GM15510 (cell line): Measurements from ENCODE around the gene CTSA.

Experiments used
- POLR2A ChIP-seq: IDR thresholded peaks from 3 replicates; pipeline ENCODE4 v1.6.1; 2011; ENCODE audit warnings: borderline replicate concordance; ENCODE audit not compliant: insufficient read length; ENCODE audit errors: extremely low read depth

CTSA gene

GRCh38 chr20:45882469-45883099, 8.6 kb upstream of the CTSA start:
- no peak for TF ChIP-seq POLR2A

- TF ChIP-seq POLR2A: no peak
These were observed 8.1 kb upstream of the CTSA start for GRCh38 chr20:45883100-45883469.

DNA sequence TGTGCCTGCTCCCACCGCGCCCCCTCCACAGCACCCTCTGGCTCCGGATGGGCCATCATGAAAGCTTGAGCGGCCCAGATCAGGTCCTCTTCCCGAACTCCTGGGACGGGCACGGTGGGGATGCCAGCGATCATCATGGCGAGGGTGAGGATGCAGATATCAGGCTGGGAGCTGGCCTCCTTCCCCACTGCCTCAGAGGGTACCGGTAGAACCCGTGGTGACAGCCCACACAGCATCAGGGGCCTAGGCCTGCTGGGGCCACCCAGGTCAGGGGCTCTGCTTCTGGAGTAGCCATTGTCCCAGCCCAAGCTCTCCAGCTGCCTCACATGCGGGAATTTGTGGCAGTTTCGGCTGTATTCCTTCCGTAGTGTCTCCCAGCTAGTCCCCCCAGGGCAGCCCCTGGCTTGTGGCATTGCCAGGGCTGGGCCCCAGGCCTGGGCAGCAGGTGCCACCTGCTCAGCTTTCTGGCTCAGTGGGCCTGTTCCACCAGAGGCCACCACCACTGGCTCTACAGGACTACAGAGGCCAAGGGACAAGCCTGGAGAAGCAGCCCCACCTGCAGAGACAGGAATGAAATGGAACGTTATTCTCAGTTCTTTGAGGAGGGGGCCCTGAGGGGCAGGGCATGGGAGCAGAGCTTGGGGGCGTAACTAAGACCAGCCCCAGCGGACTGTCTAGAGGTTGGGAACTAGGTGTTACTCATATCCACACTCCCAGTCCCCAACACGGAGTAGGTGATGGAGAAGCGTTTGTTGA, 4.4 kb upstream of the CTSA start:
- TF ChIP-seq POLR2A: no peak

DNA sequence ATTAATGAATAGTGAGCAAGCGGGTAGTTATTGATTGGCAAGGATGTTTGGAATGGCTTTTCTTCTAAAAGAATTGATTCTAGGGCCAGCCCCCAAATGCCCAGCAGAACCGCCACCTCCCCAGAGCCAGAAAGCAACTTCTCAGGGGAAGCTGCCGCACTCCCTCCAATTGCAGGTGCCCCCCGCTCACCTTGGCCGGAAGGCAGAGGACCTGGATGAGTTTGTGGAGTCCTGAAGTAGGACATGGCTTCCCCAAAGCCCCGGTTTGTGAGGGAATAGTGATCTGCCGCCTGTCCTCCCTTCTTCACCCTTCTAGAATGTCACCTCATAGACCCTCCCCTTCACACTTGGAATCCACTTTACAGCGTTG, 3.8 kb upstream of the CTSA start, which contains the start of gene SPATA25:
TSS of gene SPATA25 (minus strand) at position 277 of the 370 bp plus-strand sequence. CDS start at position 245, 32 bp downstream.
- TF ChIP-seq POLR2A: no peak

DNA sequence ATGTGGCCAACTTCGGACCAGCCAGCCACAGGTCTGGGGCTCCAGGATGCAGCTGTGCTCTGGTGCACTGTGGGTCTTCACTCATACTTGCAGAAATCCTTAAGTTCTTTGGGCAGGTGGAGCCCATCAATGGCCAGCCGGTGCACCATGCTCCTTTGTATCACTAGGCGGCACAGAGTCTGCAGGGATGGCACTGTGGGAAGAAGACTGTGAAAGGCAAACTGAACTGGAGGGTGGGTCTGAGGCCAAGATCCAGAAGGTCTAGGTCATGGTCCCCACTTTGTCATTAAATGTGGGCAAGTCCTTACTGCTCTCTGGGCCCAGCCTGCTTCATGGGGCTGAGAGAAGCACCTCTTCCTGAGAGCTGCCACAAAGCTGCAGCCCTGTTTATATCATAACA, 2.5 kb upstream of the CTSA start:
- TF ChIP-seq POLR2A: no peak

GRCh38 chr20:45890077-45890984, 804 bp upstream of the CTSA start:
- no peak for TF ChIP-seq POLR2A

DNA sequence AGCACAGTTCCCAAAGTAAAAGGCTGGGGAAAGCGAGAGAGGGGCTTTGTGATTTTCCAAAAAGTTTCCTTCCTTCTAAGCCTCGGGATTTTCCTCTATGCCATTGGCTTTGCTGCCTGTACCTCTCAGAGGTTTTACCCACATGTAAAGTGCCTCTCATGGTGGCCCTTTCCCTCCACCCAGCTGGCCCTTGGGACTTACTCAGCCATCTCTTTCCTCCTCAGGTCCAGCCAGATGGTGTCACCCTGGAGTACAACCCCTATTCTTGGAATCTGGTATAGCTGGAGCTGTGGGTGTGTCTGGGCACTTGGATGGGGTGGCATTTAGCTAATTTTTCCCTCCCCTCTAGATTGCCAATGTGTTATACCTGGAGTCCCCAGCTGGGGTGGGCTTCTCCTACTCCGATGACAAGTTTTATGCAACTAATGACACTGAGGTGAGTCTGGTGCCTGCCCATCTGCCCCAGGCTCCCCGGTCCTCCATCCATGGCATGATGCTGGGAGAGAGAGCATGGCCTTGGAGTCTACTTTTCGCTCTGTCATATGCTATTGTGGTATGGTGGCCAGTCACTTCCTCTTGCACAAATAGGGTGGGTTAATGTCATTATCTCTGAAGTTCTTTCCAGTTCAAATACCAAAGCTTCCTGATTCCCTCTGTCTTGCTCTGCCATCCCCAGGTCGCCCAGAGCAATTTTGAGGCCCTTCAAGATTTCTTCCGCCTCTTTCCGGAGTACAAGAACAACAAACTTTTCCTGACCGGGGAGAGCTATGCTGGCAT, 1.1 kb downstream of the CTSA start:
- TF ChIP-seq POLR2A: no peak

- no peak for TF ChIP-seq POLR2A
These were observed 1.8 kb downstream of the CTSA start for GRCh38 chr20:45892828-45893500.

DNA sequence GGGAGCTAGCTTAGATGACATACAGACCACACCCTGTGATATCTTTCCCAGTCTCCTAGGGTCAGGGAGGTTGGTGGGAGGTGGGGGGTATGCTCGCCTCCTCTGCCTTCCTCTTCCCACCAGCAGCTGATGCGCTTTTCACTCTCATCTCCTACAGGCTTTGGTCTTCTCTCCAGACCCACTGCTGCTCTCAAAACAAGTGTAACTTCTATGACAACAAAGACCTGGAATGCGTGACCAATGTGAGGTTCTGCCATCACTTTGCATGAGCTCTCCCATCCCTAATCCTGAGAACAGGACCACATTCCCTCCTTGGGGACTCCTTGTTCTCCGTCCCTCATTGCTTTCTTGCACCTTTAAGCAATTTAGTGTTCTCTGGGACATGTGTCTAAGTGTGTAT, 2.7 kb downstream of the CTSA start:
- no peak for TF ChIP-seq POLR2A

- no peak for TF ChIP-seq POLR2A
These were observed 3.7 kb downstream of the CTSA start for GRCh38 chr20:45894797-45895196.

- TF ChIP-seq POLR2A: no peak
These were observed 5.6 kb downstream of the CTSA start for GRCh38 chr20:45896641-45897161.

DNA sequence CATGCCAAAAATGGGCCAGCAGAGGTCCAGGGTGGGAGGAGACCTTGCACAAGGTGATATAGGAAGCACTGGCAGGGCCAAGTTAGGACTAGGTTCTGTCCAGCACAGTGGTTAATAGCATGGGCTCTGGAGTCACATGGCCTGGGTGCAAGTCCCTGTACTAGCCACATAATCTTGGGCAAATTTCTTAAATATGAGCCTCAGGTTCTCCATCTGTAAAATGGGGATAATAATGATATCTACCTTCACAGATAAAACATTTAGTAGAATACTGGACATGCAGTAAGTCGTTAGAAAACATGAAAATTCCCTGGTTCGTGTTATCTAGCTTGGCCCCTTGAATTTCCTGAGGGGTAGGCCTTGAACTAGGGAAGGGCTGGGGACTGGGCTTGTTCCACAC, 6.2 kb downstream of the CTSA start:
- TF ChIP-seq POLR2A: no peak

DNA sequence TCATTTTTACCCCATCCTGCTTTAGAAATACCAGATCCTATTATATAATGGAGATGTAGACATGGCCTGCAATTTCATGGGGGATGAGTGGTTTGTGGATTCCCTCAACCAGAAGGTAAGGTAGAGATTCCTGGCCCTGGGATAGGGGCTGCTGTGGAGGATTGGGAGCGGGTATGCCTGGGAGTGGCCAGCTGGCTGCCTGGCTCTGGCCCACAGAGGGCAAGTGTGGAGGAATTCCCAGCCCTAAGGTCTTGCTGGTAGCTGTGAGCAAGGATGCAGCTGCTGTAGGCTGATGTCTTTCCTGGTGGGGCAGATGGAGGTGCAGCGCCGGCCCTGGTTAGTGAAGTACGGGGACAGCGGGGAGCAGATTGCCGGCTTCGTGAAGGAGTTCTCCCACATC, 6.6 kb downstream of the CTSA start:
- no peak for TF ChIP-seq POLR2A

DNA sequence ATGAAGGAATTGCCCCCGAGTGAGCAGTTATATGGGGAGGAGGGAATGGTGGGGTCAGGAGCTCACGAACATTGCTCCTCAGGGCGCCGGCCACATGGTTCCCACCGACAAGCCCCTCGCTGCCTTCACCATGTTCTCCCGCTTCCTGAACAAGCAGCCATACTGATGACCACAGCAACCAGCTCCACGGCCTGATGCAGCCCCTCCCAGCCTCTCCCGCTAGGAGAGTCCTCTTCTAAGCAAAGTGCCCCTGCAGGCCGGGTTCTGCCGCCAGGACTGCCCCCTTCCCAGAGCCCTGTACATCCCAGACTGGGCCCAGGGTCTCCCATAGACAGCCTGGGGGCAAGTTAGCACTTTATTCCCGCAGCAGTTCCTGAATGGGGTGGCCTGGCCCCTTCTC, 7.2 kb downstream of the CTSA start:
- TF ChIP-seq POLR2A: no peak
